ENCODE data around the gene ALKAL2. TPM values are rescaled to one million over a fixed set of nuclear protein-coding genes. Genes with fewer than 3 reads are reported as not detected.
A peak's percentile ranks its signal among the peaks of the same experiment; 100 is the strongest.

The ALKAL2 gene
- total and polyA plus RNA-seq, 2 experiments from 2014 or later = 2.9 to 27.5 TPM

GRCh38 chr2:269356-270030, 18.4 kb downstream of the ALKAL2 start:
- Histone ChIP-seq H3K9me2 (replicated peaks; ENCODE audit: insufficient read depth) (no peaks in the 10 kb centered on the region), H3K79me2 (peaks cover 96% of the 10 kb centered on the region), H3K4me3 (no peak overlapping the region), H3K4me1 (ENCODE audit: insufficient read depth) (peaks cover 9% of the 10 kb centered on the region), H3K4me2 (no peak overlapping the region), H3K27me3 (no peaks in the 10 kb centered on the region), H3K36me3 (replicated peaks; ENCODE audit: insufficient read depth, low read depth) (no peaks in the 10 kb centered on the region), H4K20me1 (ENCODE audit: insufficient read depth, poor library complexity, severe bottlenecking) (peaks cover 83% of the 10 kb centered on the region), H2AFZ (no peak overlapping the region), H3K9me3 (ENCODE audit: low read depth) (no peaks in the 10 kb centered on the region), H3K27ac (no peak overlapping the region)
- DNase-seq (ENCODE audit: low spot score) = no peak
- no peak for TF ChIP-seq EZH2 (IDR thresholded peaks at IDR 0.05; ENCODE audit: borderline replicate concordance)
- no peak for TF ChIP-seq CTCF (IDR thresholded peaks at IDR 0.05; ENCODE audit: poor library complexity)
- TF ChIP-seq EZH2phosphoT487 (IDR thresholded peaks at IDR 0.05; ENCODE audit: low read depth, severe bottlenecking, unreplicated experiment) = no peak
- WGBS (ENCODE audit: low lambda C conversion rate, missing lambda C conversion rate) = 78% methylated on average over 4 of the region's 4 CpGs

GRCh38 chr2:268323-268722, 19.6 kb downstream of the ALKAL2 start:
- Histone ChIP-seq H3K9me3 (ENCODE audit: low read depth) (no peaks in the 10 kb centered on the region), H3K4me1 (ENCODE audit: insufficient read depth) (peaks cover 9% of the 10 kb centered on the region), H3K36me3 (replicated peaks; ENCODE audit: insufficient read depth, low read depth) (no peaks in the 10 kb centered on the region), H3K27me3 (no peaks in the 10 kb centered on the region), H3K4me3 (no peak overlapping the region), H3K4me2 (no peak overlapping the region), H2AFZ (no peak overlapping the region), H4K20me1 (ENCODE audit: insufficient read depth, poor library complexity, severe bottlenecking) (peaks cover 74% of the 10 kb centered on the region), H3K9me2 (replicated peaks; ENCODE audit: insufficient read depth) (no peaks in the 10 kb centered on the region), H3K27ac (no peak overlapping the region), H3K79me2 (peaks cover 89% of the 10 kb centered on the region)
- DNase-seq (ENCODE audit: low spot score) = no peak
- no peak for TF ChIP-seq CTCF (IDR thresholded peaks at IDR 0.05; ENCODE audit: poor library complexity)
- TF ChIP-seq EZH2 (IDR thresholded peaks at IDR 0.05; ENCODE audit: borderline replicate concordance) = no peak
- TF ChIP-seq EZH2phosphoT487 (IDR thresholded peaks at IDR 0.05; ENCODE audit: low read depth, severe bottlenecking, unreplicated experiment) = no peak

GRCh38 chr2:264493-265468, 23.1 kb downstream of the ALKAL2 start, which contains the start of gene ACP1:
TSS of gene ACP1 (plus strand) at chr2:264947. CDS start at chr2:264965, 18 bp downstream.
- Histone ChIP-seq H3K36me3 (replicated peaks; ENCODE audit: insufficient read depth, low read depth) (no peaks in the 10 kb centered on the region), H3K27ac (peak within 1 kb of the TSS; percentile 99), H3K9me2 (replicated peaks; ENCODE audit: insufficient read depth) (no peaks in the 10 kb centered on the region), H3K4me2 (peak within 1 kb of the TSS; percentile 97), H4K20me1 (ENCODE audit: insufficient read depth, poor library complexity, severe bottlenecking) (peaks cover 41% of the 10 kb centered on the region), H3K4me3 (peak within 1 kb of the TSS; percentile 71), H3K79me2 (peaks cover 80% of the 10 kb centered on the region), H2AFZ (peak within 1 kb of the TSS; percentile 90), H3K4me1 (ENCODE audit: insufficient read depth) (peaks cover 27% of the 10 kb centered on the region), H3K27me3 (no peaks in the 10 kb centered on the region), H3K9me3 (ENCODE audit: low read depth) (no peaks in the 10 kb centered on the region)
- TF ChIP-seq EZH2phosphoT487 (IDR thresholded peaks at IDR 0.05; ENCODE audit: low read depth, severe bottlenecking, unreplicated experiment) (no peak), CTCF (IDR thresholded peaks at IDR 0.05; ENCODE audit: poor library complexity) (peak; percentile 17)
- peak; percentile 99 for DNase-seq (ENCODE audit: low spot score)
- WGBS (ENCODE audit: low lambda C conversion rate, missing lambda C conversion rate) = 2% methylated on average over 55 of the region's 73 CpGs
